ENCODE data around the gene PGBD1.
"Not testable (repeated sequence)": the region's sequence is repeated elsewhere in the genome, so short reads cannot be mapped to it uniquely, and the experiment has no call there.

Gene PGBD1

DNA sequence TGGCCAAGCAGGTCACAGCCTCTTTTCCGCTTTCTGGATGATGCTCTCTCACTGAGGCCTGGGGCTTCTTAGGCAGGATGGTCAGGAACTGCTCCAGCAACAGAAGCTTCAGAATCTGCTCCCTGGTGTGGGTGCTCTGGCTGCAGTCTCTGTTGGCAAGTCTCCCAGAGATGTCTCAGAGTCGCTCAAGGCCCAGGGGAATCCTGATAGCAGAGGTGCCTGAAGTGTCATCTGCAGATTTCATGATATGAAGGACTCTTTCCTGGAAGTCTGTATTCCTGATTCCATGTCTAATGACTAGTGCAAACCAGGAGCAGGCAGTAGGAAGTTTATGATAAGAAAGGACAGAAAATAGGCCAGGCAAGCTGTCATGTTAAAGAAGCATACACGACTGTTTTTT is 34.3 kb downstream of the PGBD1 start:
- no peaks in the 10 kb centered on the region for H3K36me3 ChIP-seq (ENCODE audit: control insufficient read depth, insufficient read depth, low read length)
- no peaks in the 10 kb centered on the region for H3K27me3 ChIP-seq (ENCODE audit: control insufficient read depth, insufficient read depth, low read length)
- H3K9ac ChIP-seq (ENCODE audit: low read depth, low read length) = no peak overlapping the region
- H3K4me1 ChIP-seq (ENCODE audit: control insufficient read depth, insufficient read depth, low read length) = peaks cover 9% of the 10 kb centered on the region
- no peak overlapping the region for H3K27ac ChIP-seq (ENCODE audit: low read depth, low read length)
- H3K9me3 ChIP-seq (ENCODE audit: control insufficient read depth, insufficient read depth, low read length) = no peaks in the 10 kb centered on the region
- H3K4me3 ChIP-seq (ENCODE audit: low read depth, low read length) = no peak overlapping the region

DNA sequence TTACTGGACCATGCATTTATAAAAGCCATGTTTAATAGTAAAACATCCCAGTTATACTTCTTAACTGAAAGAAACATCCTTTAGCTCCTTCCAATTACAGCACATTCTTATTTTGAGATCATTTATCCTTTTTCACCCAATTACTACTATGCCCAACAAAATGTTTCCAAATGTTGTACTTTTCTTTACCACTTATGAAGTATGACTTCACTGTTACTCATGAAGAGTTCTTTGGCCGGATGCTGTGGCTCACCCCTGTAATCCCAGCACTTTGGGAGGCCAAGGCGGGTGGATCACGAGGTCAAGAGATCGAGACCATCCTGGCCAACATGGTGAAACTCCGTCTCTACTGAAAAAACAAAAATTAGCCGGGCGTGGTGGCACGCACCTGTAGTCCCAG is 36.5 kb downstream of the PGBD1 start:
- H3K36me3 ChIP-seq (ENCODE audit: control insufficient read depth, insufficient read depth, low read length); H3K9me3 ChIP-seq (ENCODE audit: control insufficient read depth, insufficient read depth, low read length); H3K4me3 ChIP-seq (ENCODE audit: low read depth, low read length); H3K9ac ChIP-seq (ENCODE audit: low read depth, low read length); H3K4me1 ChIP-seq (ENCODE audit: control insufficient read depth, insufficient read depth, low read length); H3K27ac ChIP-seq (ENCODE audit: low read depth, low read length); H3K27me3 ChIP-seq (ENCODE audit: control insufficient read depth, insufficient read depth, low read length): not testable (repeated sequence)

DNA sequence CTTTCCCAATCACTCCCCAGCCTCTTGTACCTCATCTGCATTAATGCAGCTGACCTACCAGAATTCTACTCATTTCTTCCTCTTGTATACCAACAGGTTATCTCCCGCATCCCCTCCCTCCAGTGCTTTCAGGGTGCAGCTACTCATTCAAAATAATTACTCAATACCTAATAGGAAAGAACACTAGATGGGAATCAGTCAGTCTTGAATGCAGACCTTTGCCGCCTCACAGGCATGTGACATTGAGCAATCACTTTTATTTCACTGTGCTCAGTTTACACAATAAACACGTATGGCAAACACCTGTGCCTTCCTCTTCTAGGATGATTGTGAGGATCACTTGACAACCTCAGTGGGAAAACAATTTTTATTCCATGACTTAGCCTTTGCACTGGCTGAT is 41.3 kb downstream of the PGBD1 start:
- H3K27ac ChIP-seq (ENCODE audit: low read depth, low read length) = no peak overlapping the region
- no peak overlapping the region for H3K4me3 ChIP-seq (ENCODE audit: low read depth, low read length)
- H3K4me1 ChIP-seq (ENCODE audit: control insufficient read depth, insufficient read depth, low read length) = no peaks in the 10 kb centered on the region
- no peaks in the 10 kb centered on the region for H3K27me3 ChIP-seq (ENCODE audit: control insufficient read depth, insufficient read depth, low read length)
- no peak overlapping the region for H3K9ac ChIP-seq (ENCODE audit: low read depth, low read length)
- H3K9me3 ChIP-seq (ENCODE audit: control insufficient read depth, insufficient read depth, low read length) = peaks cover 26% of the 10 kb centered on the region
- peaks cover 26% of the 10 kb centered on the region for H3K36me3 ChIP-seq (ENCODE audit: control insufficient read depth, insufficient read depth, low read length)

DNA sequence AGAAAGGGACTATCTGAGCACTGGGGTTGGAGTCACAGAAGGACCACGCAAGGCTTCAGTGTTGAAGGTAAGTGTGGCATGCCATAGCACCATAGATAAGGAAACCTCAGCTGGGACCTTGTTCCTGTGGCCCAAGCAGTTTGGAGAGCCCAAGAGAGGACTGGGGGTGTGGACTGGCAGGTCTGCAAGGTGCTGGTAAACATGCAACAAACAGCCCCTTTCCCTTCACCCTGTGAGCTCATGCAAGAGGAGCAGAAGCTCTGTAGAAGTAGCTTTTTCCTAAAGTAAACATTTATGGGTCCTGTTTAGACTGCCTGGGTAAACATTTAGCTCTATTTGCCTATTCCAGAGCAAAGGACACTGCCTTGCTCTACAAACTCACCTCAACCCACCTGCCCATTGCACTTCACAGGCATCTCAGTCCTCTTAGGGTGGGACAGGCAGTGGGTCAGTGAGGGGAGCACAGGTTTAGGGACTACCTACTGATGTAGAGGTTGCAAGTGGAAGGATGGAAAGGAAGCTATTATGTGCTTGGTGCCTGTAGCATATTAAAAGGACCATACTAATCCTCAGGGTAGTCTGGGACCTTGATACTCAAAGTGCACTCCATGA is 42.5 kb downstream of the PGBD1 start:
- H3K27me3 ChIP-seq (ENCODE audit: control insufficient read depth, insufficient read depth, low read length) = no peaks in the 10 kb centered on the region
- no peaks in the 10 kb centered on the region for H3K4me1 ChIP-seq (ENCODE audit: control insufficient read depth, insufficient read depth, low read length)
- H3K9me3 ChIP-seq (ENCODE audit: control insufficient read depth, insufficient read depth, low read length) = peaks cover 28% of the 10 kb centered on the region
- H3K9ac ChIP-seq (ENCODE audit: low read depth, low read length) = no peak overlapping the region
- no peak overlapping the region for H3K27ac ChIP-seq (ENCODE audit: low read depth, low read length)
- no peak overlapping the region for H3K4me3 ChIP-seq (ENCODE audit: low read depth, low read length)
- peaks cover 26% of the 10 kb centered on the region for H3K36me3 ChIP-seq (ENCODE audit: control insufficient read depth, insufficient read depth, low read length)

DNA sequence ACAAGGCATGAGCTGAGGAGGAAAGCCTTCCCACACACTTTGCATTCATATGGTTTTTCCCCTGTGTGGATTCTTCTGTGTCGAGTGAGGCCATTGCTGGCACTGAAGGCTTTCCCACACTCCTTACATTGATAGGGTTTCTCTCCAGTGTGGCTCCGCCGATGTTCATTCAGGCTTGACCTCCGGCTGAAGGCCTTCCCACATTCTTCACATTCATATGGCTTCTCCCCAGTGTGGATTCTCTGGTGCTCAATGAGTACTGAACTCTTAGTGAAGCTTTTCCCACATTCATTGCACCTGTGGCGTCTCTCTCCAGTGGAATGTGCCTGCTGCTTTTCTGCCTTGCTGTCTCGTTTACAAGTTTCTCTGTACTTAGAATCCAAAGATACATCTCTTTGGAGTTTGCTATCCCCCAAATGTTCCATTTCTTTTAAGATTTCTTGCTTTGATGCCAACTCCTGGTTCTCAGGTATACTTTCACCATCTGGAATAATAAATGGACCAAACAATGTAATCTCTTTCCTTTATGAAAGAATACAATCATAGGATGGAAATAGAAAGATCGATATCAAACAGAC is 45.1 kb downstream of the PGBD1 start:
- Histone ChIP-seq H3K27ac (ENCODE audit: low read depth, low read length) (no peak overlapping the region), H3K4me1 (ENCODE audit: control insufficient read depth, insufficient read depth, low read length) (no peaks in the 10 kb centered on the region), H3K9ac (ENCODE audit: low read depth, low read length) (no peak overlapping the region), H3K36me3 (ENCODE audit: control insufficient read depth, insufficient read depth, low read length) (peaks cover 26% of the 10 kb centered on the region), H3K9me3 (ENCODE audit: control insufficient read depth, insufficient read depth, low read length) (peaks cover 29% of the 10 kb centered on the region), H3K27me3 (ENCODE audit: control insufficient read depth, insufficient read depth, low read length) (no peaks in the 10 kb centered on the region), H3K4me3 (ENCODE audit: low read depth, low read length) (no peak overlapping the region)

DNA sequence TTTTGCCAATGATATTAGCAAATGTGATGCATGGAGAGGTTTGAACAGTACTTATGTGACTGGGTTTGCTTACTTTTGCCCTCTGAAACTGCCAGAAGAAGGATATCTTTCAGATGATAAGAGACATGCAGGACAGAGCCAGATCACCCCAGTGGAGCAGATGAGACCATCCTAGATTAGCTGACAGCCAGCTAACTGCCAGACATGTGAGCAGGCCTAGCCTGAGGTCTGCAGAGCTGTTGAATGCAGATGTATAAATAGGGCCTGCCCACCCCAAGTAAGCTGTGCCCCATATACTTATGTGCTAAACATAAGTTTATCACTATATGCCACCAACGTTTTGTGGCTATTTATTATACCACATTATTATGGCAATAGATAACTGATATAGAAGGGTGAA is 48.7 kb downstream of the PGBD1 start:
- Histone ChIP-seq H3K4me1 (ENCODE audit: control insufficient read depth, insufficient read depth, low read length) (peaks cover 8% of the 10 kb centered on the region; the same call in 1 of the 2 replicates), H3K4me3 (ENCODE audit: low read depth, low read length) (no peak overlapping the region), H3K36me3 (ENCODE audit: control insufficient read depth, insufficient read depth, low read length) (peaks cover 26% of the 10 kb centered on the region), H3K27me3 (ENCODE audit: control insufficient read depth, insufficient read depth, low read length) (no peaks in the 10 kb centered on the region), H3K9me3 (ENCODE audit: control insufficient read depth, insufficient read depth, low read length) (peaks cover 27% of the 10 kb centered on the region), H3K9ac (ENCODE audit: low read depth, low read length) (no peak overlapping the region), H3K27ac (ENCODE audit: low read depth, low read length) (no peak overlapping the region)

DNA sequence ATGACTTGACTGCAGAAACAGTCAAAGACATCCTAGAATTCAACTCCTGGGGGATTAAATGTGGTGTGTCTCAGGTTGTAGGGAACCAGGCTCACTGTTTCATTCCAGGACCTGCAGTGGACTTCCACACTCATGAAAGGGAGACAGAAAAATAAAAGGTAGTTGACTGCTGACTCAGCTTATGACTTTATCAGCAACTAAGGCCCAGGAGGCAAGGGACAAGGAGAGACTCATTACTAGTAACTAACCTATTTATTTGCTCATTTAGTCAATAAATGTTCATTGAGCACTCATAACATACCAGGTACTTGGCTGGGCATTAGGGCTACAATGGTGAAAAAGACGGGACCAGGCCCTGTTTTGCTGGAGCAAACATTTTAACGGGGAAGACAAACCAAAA is 51.7 kb downstream of the PGBD1 start:
- Histone ChIP-seq H3K4me1 (ENCODE audit: control insufficient read depth, insufficient read depth, low read length) (peaks cover 17% of the 10 kb centered on the region; the same call in 1 of the 2 replicates), H3K9me3 (ENCODE audit: control insufficient read depth, insufficient read depth, low read length) (0 out of 2 replicates have a peak, but pooled peaks cover 3% of the 10 kb centered on the region), H3K4me3 (ENCODE audit: low read depth, low read length) (no peak overlapping the region), H3K27ac (ENCODE audit: low read depth, low read length) (no peak overlapping the region), H3K27me3 (ENCODE audit: control insufficient read depth, insufficient read depth, low read length) (no peaks in the 10 kb centered on the region), H3K9ac (ENCODE audit: low read depth, low read length) (no peak overlapping the region), H3K36me3 (ENCODE audit: control insufficient read depth, insufficient read depth, low read length) (no peaks in the 10 kb centered on the region; the same call in 1 of the 2 replicates)

DNA sequence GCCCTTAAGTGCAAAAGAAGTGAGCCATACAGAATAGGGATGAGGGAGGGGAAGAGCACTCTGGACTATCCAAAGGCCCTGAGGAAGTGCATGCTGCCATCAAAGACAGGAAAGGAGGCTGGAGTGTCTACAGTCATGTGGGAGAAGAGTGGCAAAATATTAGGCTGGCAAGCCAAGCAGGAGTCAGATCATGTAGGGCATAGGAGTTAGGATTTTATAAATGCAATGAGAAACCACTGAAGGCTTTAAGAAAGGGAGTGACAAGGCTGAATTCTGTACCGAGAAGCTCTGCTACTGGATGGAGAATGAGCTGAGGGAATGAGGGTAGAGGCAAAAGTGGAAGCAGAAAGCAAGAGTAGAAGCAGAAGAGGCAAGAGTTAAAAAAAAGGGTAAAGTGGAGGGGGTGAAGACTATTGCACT is 52.2 kb downstream of the PGBD1 start:
- Histone ChIP-seq H3K4me3 (ENCODE audit: low read depth, low read length) (no peak overlapping the region), H3K9ac (ENCODE audit: low read depth, low read length) (no peak overlapping the region), H3K27ac (ENCODE audit: low read depth, low read length) (no peak overlapping the region), H3K36me3 (ENCODE audit: control insufficient read depth, insufficient read depth, low read length) (no peaks in the 10 kb centered on the region; the same call in 1 of the 2 replicates), H3K27me3 (ENCODE audit: control insufficient read depth, insufficient read depth, low read length) (no peaks in the 10 kb centered on the region), H3K4me1 (ENCODE audit: control insufficient read depth, insufficient read depth, low read length) (peaks cover 17% of the 10 kb centered on the region; the same call in 1 of the 2 replicates), H3K9me3 (ENCODE audit: control insufficient read depth, insufficient read depth, low read length) (0 out of 2 replicates have a peak, but pooled peaks cover 3% of the 10 kb centered on the region)

DNA sequence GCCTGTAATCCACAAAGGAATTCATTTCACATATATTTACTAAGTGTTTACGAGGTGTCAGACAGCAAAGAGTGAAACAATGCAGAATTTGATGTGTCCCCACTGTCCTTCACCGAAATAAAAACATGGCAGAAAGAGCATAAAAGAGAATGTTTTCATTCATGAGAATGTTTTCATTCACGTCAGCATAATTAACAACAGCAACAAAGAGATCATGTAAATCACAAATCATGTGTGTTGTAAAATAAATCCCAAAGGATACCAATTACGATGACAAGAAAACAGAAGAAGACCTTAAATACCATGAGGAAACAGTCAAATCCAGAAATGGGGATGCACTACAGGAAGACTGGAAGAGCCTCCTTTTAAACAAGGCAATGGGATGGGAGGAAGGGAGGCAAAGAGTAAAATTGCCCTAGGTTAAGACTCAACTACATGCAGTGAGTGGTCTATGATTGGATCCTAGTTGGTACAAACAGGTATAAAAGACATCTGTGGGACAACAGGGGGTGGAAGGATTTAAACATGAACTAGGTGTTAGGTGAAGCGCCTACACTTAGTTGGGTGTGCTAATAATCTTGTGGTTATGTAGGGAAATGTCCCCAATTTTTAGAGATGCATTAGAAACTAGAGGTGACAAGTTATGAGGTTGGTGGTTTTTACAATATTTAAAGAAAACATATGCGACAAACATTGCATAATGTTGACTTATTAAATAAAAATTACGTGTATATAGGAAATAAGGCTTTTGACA is 53.1 kb downstream of the PGBD1 start:
- H3K36me3 ChIP-seq (ENCODE audit: control insufficient read depth, insufficient read depth, low read length) = no peaks in the 10 kb centered on the region
- H3K4me3 ChIP-seq (ENCODE audit: low read depth, low read length) = peak overlapping the region; percentile 80
- H3K27me3 ChIP-seq (ENCODE audit: control insufficient read depth, insufficient read depth, low read length) = no peaks in the 10 kb centered on the region
- peak overlapping the region; percentile 100 for H3K27ac ChIP-seq (ENCODE audit: low read depth, low read length)
- no peaks in the 10 kb centered on the region for H3K9me3 ChIP-seq (ENCODE audit: control insufficient read depth, insufficient read depth, low read length)
- peaks cover 17% of the 10 kb centered on the region; the same call in 1 of the 2 replicates for H3K4me1 ChIP-seq (ENCODE audit: control insufficient read depth, insufficient read depth, low read length)
- peak overlapping the region; percentile 86 for H3K9ac ChIP-seq (ENCODE audit: low read depth, low read length)

DNA sequence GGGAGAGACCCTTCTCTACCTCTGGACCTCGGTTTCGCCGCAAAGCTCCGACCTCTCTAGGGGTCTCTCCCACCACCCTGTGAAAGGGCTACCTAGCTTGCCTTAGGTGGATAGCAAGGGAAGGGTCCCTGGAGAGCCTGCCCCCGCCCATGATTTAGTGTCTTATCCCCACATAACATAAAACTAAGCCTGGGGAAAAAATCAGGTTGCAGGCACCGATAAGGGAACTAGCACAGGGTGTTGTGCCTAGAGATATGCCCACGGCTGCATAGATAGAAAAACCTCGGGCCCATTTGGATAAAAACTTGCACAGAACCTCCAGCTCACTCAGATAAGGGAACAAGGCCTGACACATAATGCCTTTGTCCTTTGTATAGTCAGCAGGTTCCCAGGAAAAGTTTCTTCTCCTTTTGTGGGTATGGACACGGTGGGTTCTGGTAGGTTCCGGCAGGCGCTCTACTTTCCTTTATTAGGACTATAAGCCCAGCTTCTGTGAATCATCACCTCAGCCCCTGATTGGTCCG is 53.7 kb downstream of the PGBD1 start:
- peak overlapping the region; percentile 100 for H3K27ac ChIP-seq (ENCODE audit: low read depth, low read length)
- H3K9ac ChIP-seq (ENCODE audit: low read depth, low read length) = peak overlapping the region; percentile 86

More for the DNA sequence above, 53.7 kb downstream of the PGBD1 start:
- no peaks in the 10 kb centered on the region for H3K36me3 ChIP-seq (ENCODE audit: control insufficient read depth, insufficient read depth, low read length)
- H3K4me1 ChIP-seq (ENCODE audit: control insufficient read depth, insufficient read depth, low read length) = peaks cover 17% of the 10 kb centered on the region; the same call in 1 of the 2 replicates
- no peaks in the 10 kb centered on the region for H3K27me3 ChIP-seq (ENCODE audit: control insufficient read depth, insufficient read depth, low read length)
- H3K9me3 ChIP-seq (ENCODE audit: control insufficient read depth, insufficient read depth, low read length) = no peaks in the 10 kb centered on the region
- peak overlapping the region; percentile 80 for H3K4me3 ChIP-seq (ENCODE audit: low read depth, low read length)
